Tibial nerve (tissue), 4 donors: ENCODE results near the gene TBC1D1.

Experiments
- EP300 ChIP-seq, 2 donors: sonication (generic); formaldehyde crosslinking; IDR thresholded peaks; one replicate each; pipeline ENCODE4 v1.6.1; 2017; ENCODE audit warnings: antibody characterized with exemption in 2 of 2, mild to moderate bottlenecking in 1 of 2
- POLR2A ChIP-seq, 2 donors: fragments of 450-650 bp; IDR thresholded peaks; one replicate each; pipeline ENCODE4 v1.6.1; 2017; ENCODE audit warnings: antibody characterized with exemption in 2 of 2, mild to moderate bottlenecking in 2 of 2, moderate library complexity in 2 of 2
- TF ChIP-seq, protein P1 (sequence below), 5 experiments: fragments of 200-600 bp in 3 of 5; fragments of 450-650 bp in 2 of 5; sonication (generic) in 3 of 5; IDR thresholded peaks; one replicate each; pipeline ENCODE4 v1.5.1; 2016 to 2019; ENCODE audit warnings: antibody characterized with exemption in 5 of 5, mild to moderate bottlenecking in 3 of 5, moderate library complexity in 2 of 5

DNA sequence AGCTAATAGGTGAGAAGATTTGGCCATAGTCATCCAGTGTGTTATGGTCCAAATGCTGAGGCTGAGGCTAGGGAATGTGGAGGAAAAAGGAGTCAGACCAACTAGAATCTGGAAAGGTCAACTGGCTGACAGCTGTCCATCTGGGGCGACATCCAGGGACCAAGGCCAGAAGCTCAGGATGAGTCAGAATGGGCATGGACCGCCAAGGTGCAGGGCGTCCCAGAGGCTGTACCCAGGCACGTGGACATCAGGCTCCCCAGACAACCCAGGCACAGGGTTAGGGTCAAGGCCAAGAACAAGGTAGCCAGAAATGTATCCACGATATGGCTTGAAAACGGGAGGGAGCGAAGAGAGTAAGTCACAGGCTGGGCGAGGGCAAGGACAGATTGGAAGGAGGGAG, 43.2 kb downstream of the TBC1D1 start:
- TF ChIP-seq, protein P1, sequence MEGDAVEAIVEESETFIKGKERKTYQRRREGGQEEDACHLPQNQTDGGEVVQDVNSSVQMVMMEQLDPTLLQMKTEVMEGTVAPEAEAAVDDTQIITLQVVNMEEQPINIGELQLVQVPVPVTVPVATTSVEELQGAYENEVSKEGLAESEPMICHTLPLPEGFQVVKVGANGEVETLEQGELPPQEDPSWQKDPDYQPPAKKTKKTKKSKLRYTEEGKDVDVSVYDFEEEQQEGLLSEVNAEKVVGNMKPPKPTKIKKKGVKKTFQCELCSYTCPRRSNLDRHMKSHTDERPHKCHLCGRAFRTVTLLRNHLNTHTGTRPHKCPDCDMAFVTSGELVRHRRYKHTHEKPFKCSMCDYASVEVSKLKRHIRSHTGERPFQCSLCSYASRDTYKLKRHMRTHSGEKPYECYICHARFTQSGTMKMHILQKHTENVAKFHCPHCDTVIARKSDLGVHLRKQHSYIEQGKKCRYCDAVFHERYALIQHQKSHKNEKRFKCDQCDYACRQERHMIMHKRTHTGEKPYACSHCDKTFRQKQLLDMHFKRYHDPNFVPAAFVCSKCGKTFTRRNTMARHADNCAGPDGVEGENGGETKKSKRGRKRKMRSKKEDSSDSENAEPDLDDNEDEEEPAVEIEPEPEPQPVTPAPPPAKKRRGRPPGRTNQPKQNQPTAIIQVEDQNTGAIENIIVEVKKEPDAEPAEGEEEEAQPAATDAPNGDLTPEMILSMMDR (IDR thresholded peaks at IDR 0.05), result no peak
- TF ChIP-seq POLR2A (IDR thresholded peaks at IDR 0.05), result no peak
- TF ChIP-seq EP300 (IDR thresholded peaks at IDR 0.05), result no peak
